Right lobe of liver (tissue), 6 donors: Measurements from ENCODE around the gene GTSF1L. TPM values are rescaled to one million over a fixed set of nuclear protein-coding genes. Genes with fewer than 3 reads are reported as not detected.
A peak's percentile ranks its signal among the peaks of the same experiment; 100 is the strongest.

Source experiments
- ATAC-seq, 4 donors: fragments of 200-7000 bp; cut with Tn5 transposase; one replicate each; pipeline ENCODE4 v1.9.1; 2020; ENCODE audit warnings: mild to moderate bottlenecking in 4 of 4, moderate library complexity in 4 of 4
- DNase-seq, 3 donors: peaks; one replicate each; pipeline ENCODE4 v3.0.0-alpha.2; 2020
- H3K27ac ChIP-seq, 3 donors: fragments of 200-600 bp; one replicate each; pipeline ENCODE4 v1.8.0; 2022
- H3K27me3 ChIP-seq, 2 donors: fragments of 200-600 bp; one replicate each; pipeline ENCODE4 v1.8.0; 2022
- H3K36me3 ChIP-seq, 4 donors: fragments of 200-600 bp; sonication (generic) in 1 of 4; one replicate each; pipeline versions ENCODE4 v1.5.1 to v1.8.0; 2017 to 2022; ENCODE audit warnings: control low read depth in 1 of 4
- H3K4me1 ChIP-seq, 4 donors: fragments of 200-600 bp; sonication (generic) in 1 of 4; one replicate each; pipeline versions ENCODE4 v1.5.1 to v1.8.0; 2017 to 2022; ENCODE audit warnings: control low read depth in 1 of 4
- H3K4me3 ChIP-seq, 3 donors: fragments of 200-600 bp; one replicate each; pipeline ENCODE4 v1.8.0; 2022
- H3K9me3 ChIP-seq, 4 donors: fragments of 200-600 bp; sonication (generic) in 1 of 4; one replicate each; pipeline versions ENCODE4 v1.5.1 to v1.8.0; 2017 to 2022; ENCODE audit warnings: control low read depth in 1 of 4
- POLR2A ChIP-seq: fragments of 450-650 bp; IDR thresholded peaks from one replicate; pipeline ENCODE4 v1.6.1; 2017; ENCODE audit warnings: antibody characterized with exemption, mild to moderate bottlenecking
- WGBS: methylation state at CpG from one replicate; pipeline ENCODE4 v1.1.6; 2018; ENCODE audit warnings: low coverage, low lambda C conversion rate; ENCODE audit not compliant: insufficient coverage; ENCODE audit errors: missing lambda C conversion rate; 5-methylcytosine and 5-hydroxymethylcytosine counted together
- intact Hi-C, 2 donors: fragments of 100-400 bp; cut with DNase I; formaldehyde crosslinking; loops; one replicate each; pipeline versions ENCODE4 v1.11.2 to v1.14.1; 2022
- total RNA-seq, 6 experiments: library from RNA; depleted of rRNA in 2 of 6; stranded (reverse); fragments of >200 nt in 2 of 6; fragmentation: NEBNext Ultra II Directional in 3 of 6; extraction: Animal tissue kit (Norgen Biotek cat#: 25700) in 3 of 6; gene quantifications; one replicate each; pipeline versions ENCODE4 v1.1.0 to v1.2.4, GENCODE V29; 2016 to 2023
- TF ChIP-seq, protein P1 (sequence below), 4 donors: fragments of 200-600 bp in 3 of 4; fragments of 450-650 bp in 1 of 4; IDR thresholded peaks; one replicate each; pipeline versions ENCODE4 v1.5.1 to v1.8.0; 2016 to 2022; ENCODE audit warnings: antibody characterized with exemption in 4 of 4, mild to moderate bottlenecking in 2 of 4
- donor health status: DM: no; HTN: yes; CAD: no.
- donor health status: DM: no; HTN: no; CAD: no.
- donor health status: DM: no; HTN: no; CAD: no.
- donor health status: DM: no; HTN: yes; CAD: no.
- donor health status: DM: no; HTN: yes; CAD: no.

Gene GTSF1L
- total RNA-seq, 6 experiments from 2014 or later = not detected

DNA sequence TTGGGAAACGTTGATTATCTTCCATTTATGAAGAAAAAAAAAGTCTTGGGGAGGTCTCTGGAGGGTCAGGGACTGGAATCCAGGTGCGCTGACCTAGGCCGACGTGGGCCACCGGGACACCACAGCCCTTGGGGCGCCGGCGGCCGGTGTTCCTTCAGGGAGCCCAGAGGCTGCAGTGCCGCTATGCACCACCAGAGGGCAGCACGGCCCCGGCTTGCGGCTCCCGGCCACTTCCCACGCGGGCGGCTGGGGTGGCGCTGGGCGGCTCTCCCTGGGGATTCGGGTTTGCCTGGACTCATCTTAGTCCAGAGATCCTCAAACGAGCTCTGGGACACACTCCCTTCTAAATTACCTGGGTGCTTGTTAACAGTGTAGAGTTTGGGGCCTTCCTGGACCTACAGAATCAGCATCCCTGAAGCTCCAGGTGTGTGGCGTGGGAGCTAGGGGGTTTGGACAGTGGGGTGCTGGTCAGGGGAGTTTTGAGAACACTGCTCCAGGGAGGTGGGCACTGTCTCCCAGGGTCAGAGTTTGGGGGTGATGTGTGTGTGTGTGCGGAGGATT, 23.0 kb upstream of the GTSF1L start:
- H3K27ac ChIP-seq = no peak overlapping the region
- no peaks in the 10 kb centered on the region for H3K4me1 ChIP-seq
- H3K36me3 ChIP-seq = no peaks in the 10 kb centered on the region
- DNase-seq (peak; percentile 81 to 85 (median 83)), ATAC-seq (peak; percentile 93 to 97 (median 94))
- TF ChIP-seq, protein P1, sequence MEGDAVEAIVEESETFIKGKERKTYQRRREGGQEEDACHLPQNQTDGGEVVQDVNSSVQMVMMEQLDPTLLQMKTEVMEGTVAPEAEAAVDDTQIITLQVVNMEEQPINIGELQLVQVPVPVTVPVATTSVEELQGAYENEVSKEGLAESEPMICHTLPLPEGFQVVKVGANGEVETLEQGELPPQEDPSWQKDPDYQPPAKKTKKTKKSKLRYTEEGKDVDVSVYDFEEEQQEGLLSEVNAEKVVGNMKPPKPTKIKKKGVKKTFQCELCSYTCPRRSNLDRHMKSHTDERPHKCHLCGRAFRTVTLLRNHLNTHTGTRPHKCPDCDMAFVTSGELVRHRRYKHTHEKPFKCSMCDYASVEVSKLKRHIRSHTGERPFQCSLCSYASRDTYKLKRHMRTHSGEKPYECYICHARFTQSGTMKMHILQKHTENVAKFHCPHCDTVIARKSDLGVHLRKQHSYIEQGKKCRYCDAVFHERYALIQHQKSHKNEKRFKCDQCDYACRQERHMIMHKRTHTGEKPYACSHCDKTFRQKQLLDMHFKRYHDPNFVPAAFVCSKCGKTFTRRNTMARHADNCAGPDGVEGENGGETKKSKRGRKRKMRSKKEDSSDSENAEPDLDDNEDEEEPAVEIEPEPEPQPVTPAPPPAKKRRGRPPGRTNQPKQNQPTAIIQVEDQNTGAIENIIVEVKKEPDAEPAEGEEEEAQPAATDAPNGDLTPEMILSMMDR (IDR thresholded peaks at IDR 0.05) = peak; percentile 98 to 100 (median 100)
- no peak for TF ChIP-seq POLR2A
- no peaks in the 10 kb centered on the region for H3K27me3 ChIP-seq
- 12% methylated on average over 10 of the region's 23 CpGs for WGBS
- intact Hi-C loops = loop anchor here (5.0 to 10.0 kb wide), 2 partner anchors 85 to 332 kb away; no protein-coding TSS in a partner anchor
- H3K9me3 ChIP-seq = no peaks in the 10 kb centered on the region
- H3K4me3 ChIP-seq = no peak overlapping the region

DNA sequence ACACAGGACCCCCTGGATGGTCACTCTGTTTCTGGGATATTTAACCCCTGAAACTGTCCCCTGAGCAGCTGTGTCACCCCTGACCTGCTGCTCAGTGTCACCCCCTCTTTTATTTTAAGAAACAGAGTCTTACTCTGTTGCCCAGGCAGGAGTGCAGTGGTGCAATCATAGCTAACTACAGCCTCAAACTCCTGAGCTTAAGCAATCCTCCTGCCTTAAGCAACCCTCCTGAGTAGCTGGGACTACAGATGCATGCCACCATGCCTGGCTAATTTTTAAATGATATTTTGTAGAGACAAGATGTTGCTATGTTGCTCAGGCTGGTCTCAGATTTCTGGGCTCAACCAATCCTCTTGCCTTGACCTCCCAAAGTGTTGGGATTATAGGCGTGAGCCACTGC, 21.5 kb upstream of the GTSF1L start:
- Histone ChIP-seq H3K36me3 (no peaks in the 10 kb centered on the region), H3K4me3 (no peak overlapping the region), H3K27me3 (no peaks in the 10 kb centered on the region), H3K4me1 (no peaks in the 10 kb centered on the region), H3K27ac (no peak overlapping the region), H3K9me3 (no peaks in the 10 kb centered on the region)
- DNase-seq (no peak), ATAC-seq (no peak)
- intact Hi-C loops = no loop called here
- no peak for TF ChIP-seq POLR2A
- 100% methylated on average over 1 of the region's 1 CpG for WGBS

GRCh38 chr20:43746344-43747137, 19.7 kb upstream of the GTSF1L start:
- Histone ChIP-seq H3K27ac (no peak overlapping the region), H3K4me3 (no peak overlapping the region), H3K4me1 (no peaks in the 10 kb centered on the region), H3K36me3 (no peaks in the 10 kb centered on the region), H3K27me3 (no peaks in the 10 kb centered on the region), H3K9me3 (no peaks in the 10 kb centered on the region)
- no peak for TF ChIP-seq POLR2A
- TF ChIP-seq, protein P1 (IDR thresholded peaks at IDR 0.05) = no peak
- intact Hi-C loops = no loop called here
- 42% methylated on average over 10 of the region's 12 CpGs for WGBS
- ATAC-seq (no peak), DNase-seq (no peak)

- Histone ChIP-seq H3K4me1 (no peaks in the 10 kb centered on the region), H3K27ac (no peak overlapping the region), H3K9me3 (no peaks in the 10 kb centered on the region), H3K27me3 (no peaks in the 10 kb centered on the region), H3K36me3 (no peaks in the 10 kb centered on the region), H3K4me3 (no peak overlapping the region)
- DNase-seq (no peak), ATAC-seq (no peak)
- intact Hi-C loops = no loop called here
- WGBS = 37% methylated on average over 12 of the region's 12 CpGs
- TF ChIP-seq, protein P1 (IDR thresholded peaks at IDR 0.05) = no peak
- no peak for TF ChIP-seq POLR2A
Measured at GRCh38 chr20:43744966-43745730, 18.3 kb upstream of the GTSF1L start.
